22Rv1 (cell line): ENCODE data around the gene INCENP.

Experiments used
- ZFX ChIP-seq: fragments of 450-650 bp; IDR thresholded peaks from 2 replicates; pipeline ENCODE4 v1.6.1; 2017; ENCODE audit warnings: antibody characterized with exemption, borderline replicate concordance
- TF ChIP-seq, protein P1 (sequence below): fragments of 450-650 bp; IDR thresholded peaks from 2 replicates; pipeline ENCODE4 v1.5.1; 2017; ENCODE audit warnings: mild to moderate bottlenecking

DNA sequence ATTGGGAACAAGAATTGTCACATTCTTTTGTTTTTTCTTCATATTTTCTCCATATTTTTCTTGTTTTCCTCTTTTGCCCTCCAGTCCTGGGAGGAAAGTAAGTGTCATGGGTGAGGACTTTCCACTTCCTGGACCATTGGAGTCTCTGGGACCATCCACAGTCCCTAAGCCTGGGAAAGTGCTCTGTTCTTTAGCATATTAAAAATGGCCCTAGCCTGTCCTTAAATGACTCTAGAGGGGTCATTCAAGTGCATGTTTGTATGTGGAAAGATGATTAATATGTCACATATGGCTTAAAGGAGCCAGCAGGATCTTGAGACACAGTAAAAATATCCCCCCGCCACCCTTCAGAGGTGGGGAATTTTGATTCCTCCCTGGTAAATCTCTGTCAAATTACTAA, 46.1 kb downstream of the INCENP start:
- TF ChIP-seq, protein P1, sequence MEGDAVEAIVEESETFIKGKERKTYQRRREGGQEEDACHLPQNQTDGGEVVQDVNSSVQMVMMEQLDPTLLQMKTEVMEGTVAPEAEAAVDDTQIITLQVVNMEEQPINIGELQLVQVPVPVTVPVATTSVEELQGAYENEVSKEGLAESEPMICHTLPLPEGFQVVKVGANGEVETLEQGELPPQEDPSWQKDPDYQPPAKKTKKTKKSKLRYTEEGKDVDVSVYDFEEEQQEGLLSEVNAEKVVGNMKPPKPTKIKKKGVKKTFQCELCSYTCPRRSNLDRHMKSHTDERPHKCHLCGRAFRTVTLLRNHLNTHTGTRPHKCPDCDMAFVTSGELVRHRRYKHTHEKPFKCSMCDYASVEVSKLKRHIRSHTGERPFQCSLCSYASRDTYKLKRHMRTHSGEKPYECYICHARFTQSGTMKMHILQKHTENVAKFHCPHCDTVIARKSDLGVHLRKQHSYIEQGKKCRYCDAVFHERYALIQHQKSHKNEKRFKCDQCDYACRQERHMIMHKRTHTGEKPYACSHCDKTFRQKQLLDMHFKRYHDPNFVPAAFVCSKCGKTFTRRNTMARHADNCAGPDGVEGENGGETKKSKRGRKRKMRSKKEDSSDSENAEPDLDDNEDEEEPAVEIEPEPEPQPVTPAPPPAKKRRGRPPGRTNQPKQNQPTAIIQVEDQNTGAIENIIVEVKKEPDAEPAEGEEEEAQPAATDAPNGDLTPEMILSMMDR, result no peak
- no peak for TF ChIP-seq ZFX
